Hepatocyte (in vitro differentiated cells): ENCODE measurements around the gene GKN1.

ENCODE experiments used
- EZH2 ChIP-seq: fragments of 200-600 bp; sonication (generic); IDR thresholded peaks from 2 replicates; pipeline ENCODE4 v1.6.1; 2016; ENCODE audit warnings: antibody characterized with exemption, mild to moderate bottlenecking, borderline replicate concordance
- TF ChIP-seq, protein P1 (sequence below): fragments of 200-600 bp; sonication (generic); IDR thresholded peaks from 2 replicates; pipeline ENCODE4 v1.5.1; 2016; ENCODE audit warnings: antibody characterized with exemption, mild to moderate bottlenecking; ENCODE audit not compliant: poor library complexity

GRCh38 chr2:68992341-68992740 lies 17.9 kb downstream of the GKN1 start:
- TF ChIP-seq, protein P1, sequence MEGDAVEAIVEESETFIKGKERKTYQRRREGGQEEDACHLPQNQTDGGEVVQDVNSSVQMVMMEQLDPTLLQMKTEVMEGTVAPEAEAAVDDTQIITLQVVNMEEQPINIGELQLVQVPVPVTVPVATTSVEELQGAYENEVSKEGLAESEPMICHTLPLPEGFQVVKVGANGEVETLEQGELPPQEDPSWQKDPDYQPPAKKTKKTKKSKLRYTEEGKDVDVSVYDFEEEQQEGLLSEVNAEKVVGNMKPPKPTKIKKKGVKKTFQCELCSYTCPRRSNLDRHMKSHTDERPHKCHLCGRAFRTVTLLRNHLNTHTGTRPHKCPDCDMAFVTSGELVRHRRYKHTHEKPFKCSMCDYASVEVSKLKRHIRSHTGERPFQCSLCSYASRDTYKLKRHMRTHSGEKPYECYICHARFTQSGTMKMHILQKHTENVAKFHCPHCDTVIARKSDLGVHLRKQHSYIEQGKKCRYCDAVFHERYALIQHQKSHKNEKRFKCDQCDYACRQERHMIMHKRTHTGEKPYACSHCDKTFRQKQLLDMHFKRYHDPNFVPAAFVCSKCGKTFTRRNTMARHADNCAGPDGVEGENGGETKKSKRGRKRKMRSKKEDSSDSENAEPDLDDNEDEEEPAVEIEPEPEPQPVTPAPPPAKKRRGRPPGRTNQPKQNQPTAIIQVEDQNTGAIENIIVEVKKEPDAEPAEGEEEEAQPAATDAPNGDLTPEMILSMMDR = no peak
- no peak for TF ChIP-seq EZH2
